Upper lobe of right lung (tissue), 1 donor: ENCODE data around the gene VAV3. TPM values are rescaled to one million over a fixed set of nuclear protein-coding genes. Genes with fewer than 3 reads are reported as not detected.

ENCODE experiments used
- ATAC-seq: fragments of 200-7000 bp; cut with Tn5 transposase; one replicate; pipeline ENCODE4 v1.9.1; 2020; ENCODE audit warnings: mild to moderate bottlenecking, moderate library complexity
- DNase-seq: peaks from one replicate; pipeline ENCODE4 v3.0.0-alpha.2; 2020
- H3K27ac ChIP-seq: fragments of 200-600 bp; one replicate; pipeline ENCODE4 v1.8.0; 2022
- H3K27me3 ChIP-seq: fragments of 200-600 bp; one replicate; pipeline ENCODE4 v1.8.0; 2022; ENCODE audit warnings: mild to moderate bottlenecking
- H3K36me3 ChIP-seq: fragments of 200-600 bp; one replicate; pipeline ENCODE4 v1.8.0; 2022
- H3K4me1 ChIP-seq: fragments of 200-600 bp; one replicate; pipeline ENCODE4 v1.8.0; 2022
- H3K4me3 ChIP-seq: fragments of 200-600 bp; one replicate; pipeline ENCODE4 v1.8.0; 2022; ENCODE audit warnings: mild to moderate bottlenecking
- H3K9me3 ChIP-seq: fragments of 200-600 bp; one replicate; pipeline ENCODE4 v1.8.0; 2022
- intact Hi-C: fragments of 100-400 bp; cut with DNase I; formaldehyde crosslinking; loops from one replicate; pipeline ENCODE4 v1.11.0; 2022
- total RNA-seq: library from RNA; stranded (reverse); fragmentation: NEBNext Ultra II Directional; extraction: Animal tissue kit (Norgen Biotek cat#: 25700); gene quantifications from one replicate; pipeline ENCODE4 v1.2.1, GENCODE V29; 2021
- TF ChIP-seq, protein P1 (sequence below): fragments of 200-600 bp; IDR thresholded peaks from one replicate; pipeline ENCODE4 v1.8.0; 2022; ENCODE audit warnings: antibody characterized with exemption
- donor health status: DM: no; HTN: yes; CAD: no; lungs with severe emphysema.

Gene VAV3
- total RNA-seq, 1 donor from 2014 or later, result 8.5 TPM

DNA sequence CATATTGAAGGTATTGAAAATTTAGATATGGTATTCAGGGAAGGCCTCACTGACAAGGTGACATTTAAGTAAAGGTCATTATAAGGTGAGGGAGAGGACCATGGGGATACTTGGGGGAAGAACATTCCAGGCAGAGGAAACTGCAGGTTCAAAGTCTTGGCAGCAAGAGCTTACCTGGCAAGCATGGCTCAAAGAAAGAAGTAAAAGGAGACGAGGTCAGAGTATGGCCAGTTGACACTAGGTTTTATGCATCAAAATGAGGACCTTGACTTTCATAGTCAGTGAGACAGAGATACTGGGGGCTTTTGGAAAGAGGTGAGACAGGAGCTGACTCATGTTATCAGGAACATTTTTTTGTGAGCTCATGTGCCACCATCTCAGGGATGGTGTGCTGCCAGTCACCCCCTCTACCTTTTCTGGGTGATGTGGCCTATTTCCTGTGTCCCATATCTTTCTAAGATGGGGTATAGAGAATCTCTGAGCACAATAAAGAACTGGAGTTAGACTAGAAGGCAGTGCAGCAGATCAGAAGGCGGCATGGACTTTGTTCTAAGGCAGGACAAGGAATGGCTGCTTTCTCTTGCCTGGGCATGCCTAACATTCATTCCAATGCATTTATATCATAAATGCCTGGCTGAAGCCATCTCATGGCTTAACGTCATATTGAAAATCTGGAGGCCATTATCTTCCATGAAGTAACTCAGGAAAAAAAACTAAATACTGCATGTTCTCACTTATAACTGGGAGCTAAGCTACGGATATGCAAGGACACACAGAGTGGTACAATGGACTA is 417.4 kb downstream of the VAV3 start:
- no peaks in the 10 kb centered on the region for H3K4me1 ChIP-seq

DNA sequence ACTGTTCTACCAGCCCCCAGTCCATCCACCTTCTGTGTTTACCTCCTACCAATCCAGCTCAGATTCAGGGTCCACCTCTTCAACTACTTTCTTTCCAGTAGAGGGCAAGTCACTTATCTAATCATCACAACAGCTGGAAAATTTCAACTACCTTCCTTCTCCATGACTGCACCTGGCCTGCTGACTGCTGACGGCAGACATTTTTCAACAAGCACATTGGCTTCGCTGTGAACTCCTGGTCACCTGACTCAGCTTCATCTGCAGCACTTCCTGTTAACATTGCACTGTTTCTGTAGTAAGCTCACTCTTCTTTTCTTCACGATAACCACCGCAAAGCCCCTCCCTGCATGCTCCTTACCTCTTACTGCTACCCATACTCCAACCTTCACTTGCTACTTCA is 418.4 kb downstream of the VAV3 start:
- Histone ChIP-seq H3K4me1 (no peaks in the 10 kb centered on the region), H3K36me3 (no peaks in the 10 kb centered on the region), H3K9me3 (no peaks in the 10 kb centered on the region), H3K27me3 (no peaks in the 10 kb centered on the region), H3K4me3 (no peak overlapping the region), H3K27ac (no peak overlapping the region)
- no peak for ATAC-seq
- no peak for DNase-seq
- intact Hi-C loops, result no loop called here
- TF ChIP-seq, protein P1, sequence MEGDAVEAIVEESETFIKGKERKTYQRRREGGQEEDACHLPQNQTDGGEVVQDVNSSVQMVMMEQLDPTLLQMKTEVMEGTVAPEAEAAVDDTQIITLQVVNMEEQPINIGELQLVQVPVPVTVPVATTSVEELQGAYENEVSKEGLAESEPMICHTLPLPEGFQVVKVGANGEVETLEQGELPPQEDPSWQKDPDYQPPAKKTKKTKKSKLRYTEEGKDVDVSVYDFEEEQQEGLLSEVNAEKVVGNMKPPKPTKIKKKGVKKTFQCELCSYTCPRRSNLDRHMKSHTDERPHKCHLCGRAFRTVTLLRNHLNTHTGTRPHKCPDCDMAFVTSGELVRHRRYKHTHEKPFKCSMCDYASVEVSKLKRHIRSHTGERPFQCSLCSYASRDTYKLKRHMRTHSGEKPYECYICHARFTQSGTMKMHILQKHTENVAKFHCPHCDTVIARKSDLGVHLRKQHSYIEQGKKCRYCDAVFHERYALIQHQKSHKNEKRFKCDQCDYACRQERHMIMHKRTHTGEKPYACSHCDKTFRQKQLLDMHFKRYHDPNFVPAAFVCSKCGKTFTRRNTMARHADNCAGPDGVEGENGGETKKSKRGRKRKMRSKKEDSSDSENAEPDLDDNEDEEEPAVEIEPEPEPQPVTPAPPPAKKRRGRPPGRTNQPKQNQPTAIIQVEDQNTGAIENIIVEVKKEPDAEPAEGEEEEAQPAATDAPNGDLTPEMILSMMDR, result no peak

More for the DNA sequence above, 417.4 kb downstream of the VAV3 start:
- no peaks in the 10 kb centered on the region for H3K27me3 ChIP-seq
- H3K9me3 ChIP-seq, result no peaks in the 10 kb centered on the region
- TF ChIP-seq, protein P1, result no peak
- no peak overlapping the region for H3K4me3 ChIP-seq
- no peak for ATAC-seq
- DNase-seq, result no peak
- H3K27ac ChIP-seq, result no peak overlapping the region
- intact Hi-C loops, result no loop called here
- H3K36me3 ChIP-seq, result no peaks in the 10 kb centered on the region

DNA sequence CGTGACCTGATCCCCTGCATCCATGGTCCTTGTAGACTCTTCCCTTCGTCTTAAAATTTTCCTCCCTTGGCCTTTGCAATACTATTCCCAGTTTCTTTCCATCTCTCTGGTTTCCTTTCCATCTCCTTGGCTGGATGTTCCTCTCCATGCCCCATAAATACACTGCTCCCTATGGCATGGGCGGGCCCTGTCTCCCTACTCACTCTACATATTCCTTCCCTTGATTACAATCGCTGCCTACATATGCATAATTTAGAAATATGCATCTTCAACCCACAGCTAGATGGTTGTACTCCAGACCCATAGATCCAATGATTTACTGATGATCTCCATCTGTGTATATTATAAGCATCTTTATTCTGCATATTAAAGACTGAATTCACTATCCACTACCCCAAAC is 419.1 kb downstream of the VAV3 start:
- ATAC-seq (no peak), DNase-seq (no peak)
- TF ChIP-seq, protein P1, result no peak
- H3K27me3 ChIP-seq, result no peaks in the 10 kb centered on the region
- H3K9me3 ChIP-seq, result no peaks in the 10 kb centered on the region
- no peak overlapping the region for H3K4me3 ChIP-seq
- H3K27ac ChIP-seq, result no peak overlapping the region
- no peaks in the 10 kb centered on the region for H3K4me1 ChIP-seq
- intact Hi-C loops, result no loop called here
- no peaks in the 10 kb centered on the region for H3K36me3 ChIP-seq

DNA sequence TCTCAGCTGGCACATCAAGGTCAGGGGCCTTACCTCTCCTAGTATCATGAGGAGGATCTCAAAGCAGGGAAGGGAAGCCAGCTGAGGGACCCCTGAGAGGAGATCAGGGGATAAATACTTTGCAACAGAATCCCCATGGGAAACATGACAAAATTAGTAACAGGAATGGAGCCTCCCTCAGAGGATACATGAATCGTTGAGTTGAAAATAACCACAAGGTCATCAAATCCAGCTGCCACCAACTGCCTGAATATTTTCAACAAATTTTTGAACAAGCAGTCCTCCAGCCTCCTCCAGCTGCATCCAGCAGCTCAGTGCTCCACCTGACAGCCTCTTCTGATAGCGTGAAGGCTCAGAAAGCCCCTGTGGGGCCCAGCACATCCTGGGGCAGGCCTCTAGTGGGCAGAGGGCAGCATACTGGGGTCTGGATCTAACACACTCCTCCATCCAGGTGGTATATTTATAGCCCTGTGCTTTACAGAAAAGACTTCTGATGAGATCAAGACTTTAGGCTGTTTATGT is 419.9 kb downstream of the VAV3 start:
- H3K4me1 ChIP-seq, result no peaks in the 10 kb centered on the region
- H3K27ac ChIP-seq, result no peak overlapping the region
- DNase-seq, result no peak
- intact Hi-C loops, result no loop called here
- ATAC-seq, result no peak
- H3K27me3 ChIP-seq, result no peaks in the 10 kb centered on the region
- no peaks in the 10 kb centered on the region for H3K36me3 ChIP-seq
- no peaks in the 10 kb centered on the region for H3K9me3 ChIP-seq
- no peak overlapping the region for H3K4me3 ChIP-seq
- TF ChIP-seq, protein P1, result no peak

DNA sequence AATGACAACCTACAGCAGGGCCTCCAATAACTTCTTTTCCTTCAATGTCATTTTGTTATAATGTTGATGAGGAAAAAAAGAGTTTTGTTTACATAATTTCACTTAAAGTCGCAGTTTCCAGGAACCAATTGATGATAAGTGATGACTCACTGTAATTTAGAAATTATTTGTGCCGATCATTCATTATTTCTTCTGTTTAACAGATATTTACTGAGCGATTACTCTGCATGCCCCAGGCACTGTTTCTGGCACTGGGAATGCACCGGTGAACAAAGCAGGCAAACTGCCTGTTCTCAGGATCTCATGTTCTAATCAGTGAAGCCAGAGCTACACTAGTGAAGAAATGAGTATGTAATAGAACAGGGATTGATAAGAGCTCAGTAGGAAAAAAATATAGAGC is 420.7 kb downstream of the VAV3 start:
- intact Hi-C loops, result no loop called here

More for the DNA sequence above, 420.7 kb downstream of the VAV3 start:
- Histone ChIP-seq H3K27ac (no peak overlapping the region), H3K4me3 (no peak overlapping the region), H3K4me1 (no peaks in the 10 kb centered on the region), H3K36me3 (no peaks in the 10 kb centered on the region), H3K27me3 (no peaks in the 10 kb centered on the region), H3K9me3 (no peaks in the 10 kb centered on the region)
- ATAC-seq, result no peak
- no peak for DNase-seq
- TF ChIP-seq, protein P1, result no peak
